D721Med (cell line): ENCODE measurements around the gene PIK3C2G.
"Not testable (repeated sequence)": the region's sequence is repeated elsewhere in the genome, so short reads cannot be mapped to it uniquely, and the experiment has no call there.

Experiments
- DNase-seq: peaks from one replicate; pipeline ENCODE4 v3.0.0; 2011; ENCODE audit warnings: low spot score; ENCODE audit not compliant: insufficient read length
- FAIRE-seq: peaks from 2 replicates; lab custom pipeline; 2011; peaks lifted over from hg19 to GRCh38; lab: Jason Lieb, UNC
- TF ChIP-seq, protein P1 (sequence below): IDR thresholded peaks from 2 replicates; pipeline ENCODE4 v1.5.1; 2012; ENCODE audit warnings: mild to moderate bottlenecking, control low read depth; ENCODE audit not compliant: insufficient read depth; ENCODE audit errors: missing control alignments

Gene PIK3C2G

DNA sequence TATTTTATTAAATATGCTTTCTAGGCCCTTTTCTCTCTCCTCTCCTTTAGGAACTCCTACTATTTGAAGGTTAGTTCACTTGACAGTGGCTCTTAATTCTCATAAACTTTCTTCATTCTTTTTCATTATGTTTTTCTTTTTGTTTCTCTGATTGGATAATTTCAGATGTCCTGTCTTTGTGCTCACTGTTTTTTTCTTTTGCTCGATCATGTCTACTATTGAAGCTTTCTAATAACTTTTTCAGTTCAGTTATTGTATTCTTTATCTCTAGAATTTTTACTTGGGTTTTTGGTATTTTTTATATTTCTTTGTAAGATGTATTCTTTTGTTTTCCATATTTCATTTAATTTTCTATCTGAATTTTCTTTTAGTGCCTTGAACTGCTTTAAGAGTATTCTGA, 261.5 kb downstream of the PIK3C2G start:
- DNase-seq (no peak), FAIRE-seq (no peak)
- TF ChIP-seq, protein P1, sequence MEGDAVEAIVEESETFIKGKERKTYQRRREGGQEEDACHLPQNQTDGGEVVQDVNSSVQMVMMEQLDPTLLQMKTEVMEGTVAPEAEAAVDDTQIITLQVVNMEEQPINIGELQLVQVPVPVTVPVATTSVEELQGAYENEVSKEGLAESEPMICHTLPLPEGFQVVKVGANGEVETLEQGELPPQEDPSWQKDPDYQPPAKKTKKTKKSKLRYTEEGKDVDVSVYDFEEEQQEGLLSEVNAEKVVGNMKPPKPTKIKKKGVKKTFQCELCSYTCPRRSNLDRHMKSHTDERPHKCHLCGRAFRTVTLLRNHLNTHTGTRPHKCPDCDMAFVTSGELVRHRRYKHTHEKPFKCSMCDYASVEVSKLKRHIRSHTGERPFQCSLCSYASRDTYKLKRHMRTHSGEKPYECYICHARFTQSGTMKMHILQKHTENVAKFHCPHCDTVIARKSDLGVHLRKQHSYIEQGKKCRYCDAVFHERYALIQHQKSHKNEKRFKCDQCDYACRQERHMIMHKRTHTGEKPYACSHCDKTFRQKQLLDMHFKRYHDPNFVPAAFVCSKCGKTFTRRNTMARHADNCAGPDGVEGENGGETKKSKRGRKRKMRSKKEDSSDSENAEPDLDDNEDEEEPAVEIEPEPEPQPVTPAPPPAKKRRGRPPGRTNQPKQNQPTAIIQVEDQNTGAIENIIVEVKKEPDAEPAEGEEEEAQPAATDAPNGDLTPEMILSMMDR = no peak

DNA sequence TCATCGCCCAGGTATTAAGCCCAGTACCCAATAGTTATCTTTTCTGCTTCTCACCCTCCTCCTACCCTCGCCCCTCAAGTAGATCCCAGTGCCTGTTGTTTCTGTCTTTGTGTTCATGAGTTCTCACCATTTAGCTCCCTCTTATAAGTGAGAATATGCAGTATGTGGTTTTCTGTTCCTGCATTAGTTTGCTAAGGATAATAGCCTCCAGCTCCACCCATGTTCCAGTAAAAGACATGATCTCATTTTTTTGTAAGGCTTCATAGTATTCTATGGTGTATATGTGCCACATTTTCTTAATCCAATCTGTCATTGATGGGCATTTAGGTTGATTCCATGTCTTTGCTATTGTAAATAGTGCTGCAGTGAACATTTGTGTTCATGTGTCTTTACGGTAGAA, 281.2 kb downstream of the PIK3C2G start:
- not testable (repeated sequence) for FAIRE-seq, DNase-seq

DNA sequence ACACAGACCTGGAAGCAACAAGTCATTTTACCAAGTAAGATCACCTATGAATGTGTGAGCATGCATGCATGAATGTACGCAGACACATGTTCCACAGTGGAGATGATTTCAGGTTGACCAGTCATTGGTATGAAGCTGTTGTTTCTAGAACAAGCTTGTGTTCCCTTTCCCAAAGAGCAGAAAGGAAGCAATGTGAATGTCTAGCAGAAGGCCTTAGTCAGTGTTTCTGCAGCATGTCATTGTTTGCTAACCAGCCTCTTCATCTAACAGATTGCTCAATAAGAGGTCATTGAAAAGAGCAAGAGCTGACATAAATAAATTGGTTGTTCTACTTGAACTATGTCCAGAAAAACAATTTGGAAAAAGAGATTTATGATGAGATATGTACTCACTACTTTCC, 285.1 kb downstream of the PIK3C2G start:
- DNase-seq (no peak), FAIRE-seq (no peak)
- TF ChIP-seq, protein P1 = no peak

DNA sequence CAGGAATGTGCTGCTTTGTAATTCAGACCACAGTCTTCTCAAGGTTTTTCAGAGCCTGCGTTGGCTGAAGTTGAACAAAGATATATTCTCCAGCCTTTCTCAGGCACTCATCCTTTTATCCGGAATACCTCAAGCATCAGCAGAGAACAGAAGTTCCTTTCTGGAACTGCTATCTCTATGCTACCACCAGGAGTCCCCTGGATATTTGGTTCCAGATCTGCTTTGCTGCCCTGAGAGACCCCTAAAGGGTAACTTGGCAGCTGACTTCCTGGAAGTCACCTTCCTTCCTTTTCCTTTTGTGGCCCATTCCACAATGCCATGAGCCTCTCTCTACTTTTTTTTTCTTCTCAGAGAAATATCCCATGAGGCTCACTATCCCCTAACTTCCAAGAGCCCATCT, 288.3 kb downstream of the PIK3C2G start:
- FAIRE-seq (no peak), DNase-seq (no peak)
- TF ChIP-seq, protein P1 = no peak

DNA sequence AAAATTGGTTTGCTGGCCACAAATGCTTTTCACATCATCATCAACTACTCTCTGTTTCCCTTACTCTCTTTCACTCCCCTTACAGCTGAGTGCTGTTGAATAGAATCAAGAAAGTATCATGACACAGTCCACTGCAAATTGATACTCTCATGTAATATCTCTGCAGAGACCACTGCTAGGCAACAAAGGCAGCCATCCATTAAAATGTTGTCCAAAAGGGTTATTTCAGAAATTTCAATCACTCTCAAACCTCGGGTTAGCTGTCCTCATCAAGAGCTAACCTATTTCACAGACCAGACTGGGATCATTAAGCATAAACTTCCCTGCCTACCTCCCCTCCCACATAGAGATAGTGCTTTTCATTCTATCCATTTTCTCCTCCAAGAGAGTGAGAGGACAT, 289.8 kb downstream of the PIK3C2G start:
- FAIRE-seq (no peak), DNase-seq (no peak)
- TF ChIP-seq, protein P1 = no peak

DNA sequence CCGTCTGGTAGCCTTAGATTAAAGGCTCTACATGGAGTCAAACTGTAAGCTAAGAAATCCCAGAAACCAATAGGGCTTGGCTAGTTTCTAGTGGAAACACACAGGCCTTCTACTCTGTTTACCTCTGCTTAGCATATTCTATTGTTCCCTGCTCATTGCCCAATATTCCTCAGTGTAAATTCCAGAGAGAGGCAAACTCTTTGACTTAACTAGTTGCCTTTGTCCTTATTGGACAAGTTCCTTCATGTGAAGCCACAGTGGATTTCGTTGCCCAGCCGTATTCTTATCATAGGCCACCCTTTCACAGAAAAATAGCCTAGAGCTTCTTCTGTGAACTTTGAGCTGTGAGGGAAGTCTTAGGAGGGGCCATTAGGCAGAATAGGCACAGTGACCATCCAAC, 290.4 kb downstream of the PIK3C2G start:
- no peak for FAIRE-seq
- TF ChIP-seq, protein P1 = no peak
- DNase-seq = no peak

DNA sequence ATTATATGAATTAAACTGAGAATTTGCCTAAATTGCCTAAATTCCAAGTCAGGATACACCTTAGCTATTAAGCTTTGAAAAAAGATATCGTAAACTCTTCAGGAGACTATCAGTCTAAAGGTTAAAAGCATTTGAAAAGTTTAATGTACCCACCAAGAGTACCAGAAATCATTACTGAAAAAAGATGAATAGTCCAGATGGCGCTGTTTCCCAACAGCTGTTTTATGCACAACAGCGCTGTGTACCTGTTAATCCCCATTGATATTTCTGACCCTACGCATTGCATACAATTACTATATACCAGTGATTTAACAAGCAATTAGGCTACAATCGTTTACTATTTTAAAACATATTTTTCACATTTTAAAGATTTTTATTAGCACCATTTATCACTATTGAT, 291.5 kb downstream of the PIK3C2G start:
- FAIRE-seq (no peak), DNase-seq (no peak)
- TF ChIP-seq, protein P1 = peak; percentile 56

DNA sequence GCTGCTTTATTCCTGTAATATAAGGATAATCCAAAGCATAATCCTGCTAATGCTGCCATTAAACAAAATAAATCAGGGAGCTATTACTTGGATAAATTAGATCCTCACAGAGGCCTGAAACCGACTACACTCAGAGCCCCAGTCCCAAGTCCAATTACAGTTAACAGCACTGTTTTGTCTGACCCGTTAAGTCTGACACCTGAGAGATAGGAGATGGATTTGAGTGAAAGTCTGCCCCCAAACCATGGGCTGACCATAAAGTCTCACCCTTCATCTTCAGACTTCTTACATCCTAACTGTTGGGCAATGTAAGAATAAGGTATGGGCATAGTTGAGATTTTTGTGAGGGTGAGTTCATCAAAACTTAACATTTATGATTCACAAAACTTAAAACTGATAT, 294.8 kb downstream of the PIK3C2G start:
- DNase-seq (peak; percentile 14), FAIRE-seq (peak; percentile 94)
- TF ChIP-seq, protein P1 = no peak
